HCT116 (cell line): ENCODE measurements around the gene TAC3. TPM values are rescaled to one million over a fixed set of nuclear protein-coding genes. Genes with fewer than 3 reads are reported as not detected.
A peak's percentile ranks its signal among the peaks of the same experiment; 100 is the strongest.

Experiments
- ATAC-seq: fragments of 200-7000 bp; cut with Tn5 transposase; 2 replicates; pipeline ENCODE4 v1.9.1; 2020; ENCODE audit warnings: mild to moderate bottlenecking, moderate library complexity
- BruUV-seq: library from RNA; stranded (reverse); fragments of 400-500 nt; replicated peaks from 2 replicates; lab custom pipeline; 2021; lab: Mats Ljungman, UMichigan
- CTCF ChIA-PET: fragments of 300-600 bp; sonication (Branson Sonifier 250); formaldehyde crosslinking; loops from one replicate; lab custom pipeline; 2021; ENCODE audit warnings: antibody characterized with exemption; lab: Charles Lee
- POLR2A ChIA-PET: fragments of 300-600, 350-600 bp; sonication (Branson Sonifier 250); formaldehyde crosslinking; loops from one replicate; lab custom pipeline; 2021; ENCODE audit warnings: antibody characterized with exemption; lab: Charles Lee
- RAD21 ChIA-PET, 2 experiments: fragments of 300-600 bp; sonication (Branson Sonifier 250); formaldehyde crosslinking; loops; one replicate each; lab custom pipeline; 2023; ENCODE audit warnings: low total read pairs in 2 of 2; ENCODE audit not compliant: uncharacterized antibody in 2 of 2, unreplicated experiment in 2 of 2, low non-redundant PET in 1 of 2; lab: Charles Lee
- DNase-seq: peaks from one replicate; pipeline ENCODE4 v3.0.0-alpha.2; 2010; ENCODE audit warnings: low read depth, low spot score
- H2AFZ ChIP-seq: fragments of 200-600 bp; shearing (Covaris generic), sonication (generic); 2 replicates; pipeline ENCODE4 v1.6.1; 2017; ENCODE audit warnings: low read depth, mixed run types, mixed read lengths, antibody characterized with exemption, low read length; ENCODE audit not compliant: poor library complexity, severe bottlenecking
- H3K27ac ChIP-seq: 2 replicates; pipeline ENCODE4 v1.5.1; 2012; ENCODE audit warnings: low read depth, low read length
- H3K27me3 ChIP-seq: fragments of 200-600 bp; sonication (generic); 2 replicates; pipeline ENCODE4 v1.6.1; 2016; ENCODE audit warnings: mixed run types, low read length, mixed read lengths; ENCODE audit not compliant: insufficient read depth
- H3K36me3 ChIP-seq, 2 experiments: fragments of 200-500 bp in 1 of 2; fragments of 200-600 bp in 1 of 2; sonication (Bioruptor generic) in 1 of 2; sonication (generic) in 1 of 2; 2 replicates each; pipeline versions ENCODE4 v1.5.1 to v1.6.1; 2014 to 2016; ENCODE audit warnings: low read length in 2 of 2, inconsistent platforms in 1 of 2, mixed read lengths in 1 of 2, mixed run types in 1 of 2; ENCODE audit not compliant: insufficient read depth in 2 of 2, control insufficient read depth in 1 of 2
- H3K4me1 ChIP-seq, 2 experiments: fragments of 200-600 bp in 1 of 2; sonication (generic) in 1 of 2; 2 replicates each; pipeline versions ENCODE4 v1.5.1 to v1.6.1; 2012 to 2017; ENCODE audit warnings: low read length in 2 of 2, inconsistent platforms in 1 of 2, mild to moderate bottlenecking in 1 of 2, mixed read lengths in 1 of 2, mixed run types in 1 of 2, moderate library complexity in 1 of 2; ENCODE audit not compliant: insufficient read depth in 2 of 2, control insufficient read depth in 1 of 2
- H3K4me2 ChIP-seq: fragments of 200-600 bp; sonication (generic); 2 replicates; pipeline ENCODE4 v1.6.1; 2017; ENCODE audit warnings: mixed run types, low read length, mixed read lengths
- H3K4me3 ChIP-seq, 2 experiments: fragments of 200-600 bp in 1 of 2; sonication (generic) in 1 of 2; replicated peaks in 1 of 2; 2 replicates each; pipeline ENCODE4 v1.5.1; 2011 to 2016; ENCODE audit warnings: low read length in 2 of 2, control low read depth in 1 of 2, low read depth in 1 of 2, mild to moderate bottlenecking in 1 of 2, mixed read lengths in 1 of 2, mixed run types in 1 of 2
- H3K79me2 ChIP-seq: fragments of 200-600 bp; sonication (generic); 2 replicates; pipeline ENCODE4 v1.6.1; 2017; ENCODE audit warnings: mild to moderate bottlenecking, mixed run types, low read length, moderate library complexity, mixed read lengths; ENCODE audit not compliant: insufficient read depth
- H3K9ac ChIP-seq: fragments of 200-600 bp; sonication (generic); 2 replicates; pipeline ENCODE4 v1.6.1; 2016; ENCODE audit warnings: low read length, mixed read lengths
- H3K9me2 ChIP-seq: fragments of 200-600 bp; sonication (generic), shearing (Covaris generic); 2 replicates; pipeline ENCODE4 v1.6.1; 2017; ENCODE audit warnings: mixed run types, mild to moderate bottlenecking, moderate library complexity; ENCODE audit not compliant: insufficient read depth
- H3K9me3 ChIP-seq, 2 experiments: fragments of 200-500 bp in 1 of 2; fragments of 200-600 bp in 1 of 2; sonication (Bioruptor generic) in 1 of 2; sonication (generic) in 1 of 2; 2 replicates each; pipeline ENCODE4 v1.6.1; 2014 to 2017; ENCODE audit warnings: low read length in 2 of 2, mixed read lengths in 2 of 2, inconsistent platforms in 1 of 2, low read depth in 1 of 2, mild to moderate bottlenecking in 1 of 2, mixed run types in 1 of 2, moderate library complexity in 1 of 2; ENCODE audit not compliant: control insufficient read depth in 1 of 2, insufficient read depth in 1 of 2
- H4K20me1 ChIP-seq: fragments of 200-600 bp; sonication (generic), shearing (Covaris generic); 2 replicates; pipeline ENCODE4 v1.6.1; 2017; ENCODE audit warnings: mixed run types, mild to moderate bottlenecking, moderate library complexity; ENCODE audit not compliant: insufficient read depth
- CBX3 ChIP-seq: IDR thresholded peaks from 2 replicates; pipeline ENCODE4 v1.6.1; 2012; ENCODE audit warnings: low read depth
- CEBPB ChIP-seq: IDR thresholded peaks from 2 replicates; pipeline ENCODE4 v1.6.1; 2012; ENCODE audit warnings: low read depth
- EGR1 ChIP-seq: IDR thresholded peaks from 2 replicates; pipeline ENCODE4 v1.6.1; 2012; ENCODE audit warnings: low read depth
- ELF1 ChIP-seq: IDR thresholded peaks from 2 replicates; pipeline ENCODE4 v1.6.1; 2012; ENCODE audit warnings: low read depth, borderline replicate concordance
- EZH2 ChIP-seq: fragments of 200-600 bp; sonication (generic); IDR thresholded peaks from 2 replicates; pipeline ENCODE4 v1.6.1; 2017; ENCODE audit warnings: antibody characterized with exemption, mixed run types
- EZH2phosphoT487 ChIP-seq: fragments of 200-600 bp; IDR thresholded peaks from 2 replicates; pipeline ENCODE4 v1.6.1; 2018; ENCODE audit warnings: antibody characterized with exemption, borderline replicate concordance
- FOSL1 ChIP-seq: IDR thresholded peaks from 2 replicates; pipeline ENCODE4 v1.6.1; 2012; ENCODE audit warnings: low read depth
- JUND ChIP-seq: IDR thresholded peaks from 2 replicates; pipeline ENCODE4 v1.6.1; 2012
- MAX ChIP-seq: IDR thresholded peaks from 2 replicates; pipeline ENCODE4 v1.6.1; 2012
- RAD21 ChIP-seq: IDR thresholded peaks from 2 replicates; pipeline ENCODE4 v1.6.1; 2012; ENCODE audit warnings: low read depth, mild to moderate bottlenecking
- SIN3A ChIP-seq: IDR thresholded peaks from 2 replicates; pipeline ENCODE4 v1.6.1; 2012; ENCODE audit warnings: low read depth
- SP1 ChIP-seq: IDR thresholded peaks from 2 replicates; pipeline ENCODE4 v1.6.1; 2012; ENCODE audit warnings: low read depth
- SRF ChIP-seq: IDR thresholded peaks from 2 replicates; pipeline ENCODE4 v1.6.1; 2012; ENCODE audit warnings: low read depth
- TCF7L2 ChIP-seq: IDR thresholded peaks from 2 replicates; pipeline ENCODE4 v1.7.0; 2011; ENCODE audit warnings: borderline replicate concordance, inconsistent platforms; ENCODE audit not compliant: insufficient read depth, insufficient read length; ENCODE audit errors: extremely low read depth
- ZBTB33 ChIP-seq: IDR thresholded peaks from 2 replicates; pipeline ENCODE4 v1.6.1; 2011; ENCODE audit warnings: mild to moderate bottlenecking, low read length, moderate library complexity; ENCODE audit not compliant: insufficient replicate concordance; ENCODE audit errors: extremely low read depth
- intact Hi-C: fragments of 100-400 bp; cut with micrococcal nuclease; formaldehyde crosslinking; loops from 2 replicates; pipeline ENCODE4 v1.10.0; 2022
- total RNA-seq: library from RNA; stranded (reverse); gene quantifications from one replicate; pipeline ENCODE4 v1.2.1, GENCODE V29; 2021; ENCODE audit not compliant: unreplicated experiment
- TF ChIP-seq, protein P1 (sequence below), 3 experiments: fragments of 200-600 bp in 1 of 3; sonication (generic) in 1 of 3; IDR thresholded peaks in 2 of 3; conservative IDR thresholded peaks in 1 of 3; 2 replicates each; pipeline ENCODE4 v1.5.1; 2012 to 2017; ENCODE audit warnings: low read depth in 2 of 3, low read length in 2 of 3, antibody characterized with exemption in 1 of 3, borderline replicate concordance in 1 of 3, control low read depth in 1 of 3, mild to moderate bottlenecking in 1 of 3, mixed read lengths in 1 of 3, mixed run types in 1 of 3, moderate library complexity in 1 of 3; ENCODE audit not compliant: insufficient read depth in 1 of 3

Gene TAC3
- total RNA-seq, 1 experiment from 2014 or later = not detected

GRCh38 chr12:56987551-56988053, 28.7 kb downstream of the TAC3 start:
- Histone ChIP-seq H3K27ac (no peak overlapping the region), H3K36me3 (no peaks in the 10 kb centered on the region), H3K27me3 (no peaks in the 10 kb centered on the region), H3K9me2 (no peaks in the 10 kb centered on the region), H3K9me3 (no peaks in the 10 kb centered on the region), H3K9ac (no peak overlapping the region), H4K20me1 (no peaks in the 10 kb centered on the region), H3K4me2 (peak overlapping the region; percentile 67), H3K4me3 (no peak overlapping the region), H3K4me1 (peaks cover 10 to 30% of the 10 kb centered on the region in 2 experiments; a peak in 3 of 4 replicates), H3K79me2 (no peaks in the 10 kb centered on the region), H2AFZ (peak overlapping the region; percentile 41)
- intact Hi-C loops = loop anchor here (1.0 to 5.0 kb wide), 4 partner anchors 40 to 230 kb away; partner anchors contain the start of gene HSD17B6
- CTCF ChIA-PET = interaction anchor here (0.6 to 4.2 kb wide), 9 partner anchors 9 to 351 kb away, joined by 3 to 36 read pairs (median 4); partner anchors contain the start of genes HSD17B6 and NACA
- POLR2A ChIA-PET = interaction anchor here (1.0 kb wide), 1 partner anchor 262 kb away, joined by 3 read pairs; no protein-coding TSS in a partner anchor
- RAD21 ChIA-PET = interaction anchor here (0.6 to 1.3 kb wide), 6 partner anchors 124 to 230 kb away, joined by 3 to 7 read pairs (median 4); partner anchors contain the start of gene HSD17B6 (in 1 of the 2)
- ATAC-seq (peak; percentile 73), DNase-seq (peak; percentile 58)
- TF ChIP-seq, protein P1, sequence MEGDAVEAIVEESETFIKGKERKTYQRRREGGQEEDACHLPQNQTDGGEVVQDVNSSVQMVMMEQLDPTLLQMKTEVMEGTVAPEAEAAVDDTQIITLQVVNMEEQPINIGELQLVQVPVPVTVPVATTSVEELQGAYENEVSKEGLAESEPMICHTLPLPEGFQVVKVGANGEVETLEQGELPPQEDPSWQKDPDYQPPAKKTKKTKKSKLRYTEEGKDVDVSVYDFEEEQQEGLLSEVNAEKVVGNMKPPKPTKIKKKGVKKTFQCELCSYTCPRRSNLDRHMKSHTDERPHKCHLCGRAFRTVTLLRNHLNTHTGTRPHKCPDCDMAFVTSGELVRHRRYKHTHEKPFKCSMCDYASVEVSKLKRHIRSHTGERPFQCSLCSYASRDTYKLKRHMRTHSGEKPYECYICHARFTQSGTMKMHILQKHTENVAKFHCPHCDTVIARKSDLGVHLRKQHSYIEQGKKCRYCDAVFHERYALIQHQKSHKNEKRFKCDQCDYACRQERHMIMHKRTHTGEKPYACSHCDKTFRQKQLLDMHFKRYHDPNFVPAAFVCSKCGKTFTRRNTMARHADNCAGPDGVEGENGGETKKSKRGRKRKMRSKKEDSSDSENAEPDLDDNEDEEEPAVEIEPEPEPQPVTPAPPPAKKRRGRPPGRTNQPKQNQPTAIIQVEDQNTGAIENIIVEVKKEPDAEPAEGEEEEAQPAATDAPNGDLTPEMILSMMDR (IDR thresholded peaks at IDR 0.05 in 2 of 3, conservative IDR thresholded peaks at IDR 0.05 in 1 of 3; ENCODE audit: borderline replicate concordance in 1 of 3, insufficient read depth in 1 of 3, low read depth in 2 of 3, low read length in 2 of 3) = peak; percentile 94 to 97 (median 95)
- peak; percentile 99 for TF ChIP-seq RAD21
- no peak for TF ChIP-seq CBX3
- BruUV-seq = no TSS peak

DNA sequence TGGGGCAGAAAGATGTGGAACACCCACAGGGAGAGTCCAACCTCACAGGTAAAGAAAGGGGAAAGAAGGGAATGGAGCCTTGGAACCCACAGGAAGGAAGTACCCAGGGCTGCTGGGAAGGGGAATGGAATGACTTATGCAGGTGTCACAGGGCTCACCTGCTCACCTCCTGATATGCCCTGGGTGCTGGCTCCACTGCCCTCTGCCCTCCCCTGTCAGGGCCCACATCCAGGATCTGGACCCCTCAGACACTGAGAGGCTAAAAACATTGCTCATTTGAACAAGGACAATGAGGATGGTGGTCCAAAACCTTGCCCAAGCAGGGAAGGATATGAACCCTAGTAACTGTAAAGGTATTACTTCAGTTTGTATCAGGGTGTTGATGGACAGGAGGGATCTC, 29.3 kb downstream of the TAC3 start:
- Histone ChIP-seq H3K9me3 (no peaks in the 10 kb centered on the region), H3K79me2 (no peaks in the 10 kb centered on the region), H3K4me3 (no peak overlapping the region), H3K9me2 (no peaks in the 10 kb centered on the region), H3K27me3 (no peaks in the 10 kb centered on the region), H3K27ac (no peak overlapping the region), H4K20me1 (no peaks in the 10 kb centered on the region), H3K36me3 (no peaks in the 10 kb centered on the region), H2AFZ (no peak overlapping the region), H3K9ac (no peak overlapping the region), H3K4me2 (0 out of 2 replicates have a peak overlapping the region, but pooled peaks have one; percentile 67), H3K4me1 (peaks cover 10 to 30% of the 10 kb centered on the region in 2 experiments; a peak in 3 of 4 replicates)
- CTCF ChIA-PET = interaction anchor here (0.8 to 4.2 kb wide), 9 partner anchors 10 to 350 kb away, joined by 3 to 36 read pairs (median 5); partner anchors contain the start of genes HSD17B6 and NACA
- POLR2A ChIA-PET = interaction anchor here (1.0 kb wide), 1 partner anchor 261 kb away, joined by 3 read pairs; no protein-coding TSS in a partner anchor
- DNase-seq (no peak), ATAC-seq (no peak)
- BruUV-seq = no TSS peak
- RAD21 ChIA-PET = interaction anchor here (0.6 to 1.2 kb wide), 3 partner anchors 125 to 224 kb away, joined by 3 to 5 read pairs (median 4); partner anchors contain the start of gene HSD17B6 (in 1 of the 2)
- intact Hi-C loops = loop anchor here (1.0 to 5.0 kb wide), 4 partner anchors 40 to 230 kb away; partner anchors contain the start of gene HSD17B6
- no peak for TF ChIP-seq EZH2phosphoT487
- TF ChIP-seq EGR1 = no peak
- TF ChIP-seq JUND = no peak
- TF ChIP-seq ELF1 = no peak
- no peak for TF ChIP-seq EZH2
- no peak for TF ChIP-seq TCF7L2
- TF ChIP-seq MAX = no peak
- TF ChIP-seq CEBPB = no peak
- no peak for TF ChIP-seq FOSL1
- TF ChIP-seq SRF = no peak
- no peak for TF ChIP-seq SIN3A
- TF ChIP-seq SP1 = no peak
- no peak for TF ChIP-seq RAD21
- TF ChIP-seq ZBTB33 = no peak
